HL-60/S4 treated with retinoic acid at 250 ng/mL for 4 days and 3 days (cell line): ENCODE measurements around the gene AGO4.
"Not testable (repeated sequence)": the region's sequence is repeated elsewhere in the genome, so short reads cannot be mapped to it uniquely, and the experiment has no call there.

Source experiments
- in situ Hi-C: fragments of 300-500 bp; cut with MboI; formaldehyde crosslinking; loops from 2 replicates; pipeline ENCODE4 v1.7.0; 2022; ENCODE audit warnings: low sequenced_read_pairs

AGO4 gene

DNA sequence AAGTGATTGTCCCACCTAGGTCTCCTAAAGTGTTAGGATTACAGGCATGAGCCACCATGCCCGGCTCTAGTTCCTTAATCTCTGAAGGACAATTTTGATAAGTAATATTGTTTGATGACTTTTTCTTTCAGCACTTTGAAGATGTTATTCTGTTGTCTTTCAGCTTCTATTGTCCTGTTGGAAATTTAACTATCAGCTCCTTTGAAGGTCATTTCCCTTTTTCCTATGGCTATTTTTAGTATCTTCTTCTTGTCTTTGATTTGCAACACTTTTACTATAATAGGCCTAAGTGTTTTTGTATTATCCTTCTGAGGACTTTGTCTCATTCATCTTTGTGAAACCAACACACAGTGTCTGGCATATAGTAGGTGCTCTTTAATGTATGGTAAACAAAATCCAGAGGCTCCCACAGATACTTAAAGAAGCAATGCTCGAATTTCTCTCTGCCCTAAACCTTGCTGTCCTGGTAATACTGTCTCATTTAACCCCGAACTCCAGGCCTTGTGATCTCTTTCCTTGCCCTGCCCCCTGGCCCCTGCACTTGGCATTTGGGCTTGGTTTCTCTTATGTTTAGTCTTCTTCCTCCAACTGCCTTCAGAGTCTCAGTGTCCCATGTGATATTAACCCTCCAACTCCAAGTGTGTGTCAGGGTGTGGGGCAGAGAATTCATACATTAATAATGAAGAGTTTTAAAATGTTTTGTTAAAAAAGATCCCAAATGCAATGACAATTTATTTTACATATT, 56.2 kb downstream of the AGO4 start:
- in situ Hi-C loops = no loop called here

DNA sequence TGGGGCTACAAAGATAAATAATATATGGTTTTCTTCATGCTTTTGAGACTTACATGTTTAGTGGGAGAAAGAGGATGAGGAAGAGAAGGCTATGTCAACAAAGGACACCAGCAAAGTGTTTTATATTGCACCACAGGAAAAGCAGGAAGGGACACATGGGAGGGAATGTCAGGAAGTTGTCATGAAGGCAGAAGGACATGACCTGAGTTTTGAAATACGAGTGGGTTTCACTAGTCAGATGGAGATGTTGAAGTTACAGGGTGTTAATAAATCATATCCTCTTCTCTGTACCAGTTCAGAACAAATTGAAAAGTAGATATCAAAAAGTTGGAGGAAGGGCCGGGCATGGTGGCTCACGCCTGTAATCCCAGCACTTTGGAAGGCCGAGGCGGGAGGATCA, 57.0 kb downstream of the AGO4 start:
- in situ Hi-C loops = no loop called here

DNA sequence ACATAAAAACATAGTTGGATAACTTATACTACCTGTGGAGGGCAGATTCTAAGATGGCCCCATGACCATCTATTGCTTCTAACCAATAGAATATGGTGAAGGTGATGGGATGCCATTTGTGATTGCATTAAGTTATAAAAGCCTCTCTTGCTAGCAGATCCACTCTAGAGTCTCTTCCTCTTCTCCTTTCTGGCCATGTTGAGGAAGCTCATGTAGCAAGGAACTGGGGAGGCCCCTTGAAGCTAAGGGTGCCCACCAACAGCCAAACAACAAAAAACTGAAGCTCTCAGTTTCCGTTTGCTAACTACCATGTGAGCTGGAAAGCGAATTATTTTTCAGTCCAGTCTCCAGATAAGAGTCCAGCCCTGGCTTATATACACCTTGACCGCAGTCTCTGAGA, 59.2 kb downstream of the AGO4 start:
- in situ Hi-C loops = no loop called here

DNA sequence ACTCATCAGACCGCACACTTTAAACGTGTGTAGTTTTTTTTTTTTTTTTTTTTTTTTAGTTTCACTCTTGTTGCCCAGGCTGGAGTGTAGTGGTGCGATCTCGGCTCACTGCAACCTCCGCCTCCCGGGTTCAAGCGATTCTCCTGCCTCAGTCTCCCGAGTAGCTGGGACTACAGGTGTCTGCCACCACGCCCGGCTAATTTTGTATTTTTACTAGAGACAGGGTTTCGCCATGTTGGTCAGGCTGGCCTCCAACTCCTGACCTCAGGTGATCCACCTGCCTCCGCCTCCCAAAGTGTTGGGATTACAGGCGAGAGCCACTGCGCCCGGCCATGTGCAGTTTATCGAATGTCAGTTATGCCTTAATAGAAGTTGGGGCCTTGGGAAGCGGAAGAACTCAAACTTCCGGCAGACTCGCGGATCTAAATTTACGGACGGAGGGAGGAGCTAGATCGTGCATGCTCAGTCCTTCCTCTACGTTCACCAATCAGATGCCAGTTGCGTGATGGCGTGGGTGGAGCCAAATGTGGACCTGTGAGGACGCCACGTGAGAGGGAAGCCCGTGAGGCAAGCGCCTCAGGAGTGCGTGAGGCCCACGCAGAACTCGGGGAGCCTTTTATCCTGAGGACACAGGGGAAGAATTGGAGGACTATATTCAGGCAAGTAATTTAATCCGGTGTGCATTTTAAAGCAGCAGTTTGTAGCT, 61.6 kb downstream of the AGO4 start:
- in situ Hi-C loops = not testable (repeated sequence)

DNA sequence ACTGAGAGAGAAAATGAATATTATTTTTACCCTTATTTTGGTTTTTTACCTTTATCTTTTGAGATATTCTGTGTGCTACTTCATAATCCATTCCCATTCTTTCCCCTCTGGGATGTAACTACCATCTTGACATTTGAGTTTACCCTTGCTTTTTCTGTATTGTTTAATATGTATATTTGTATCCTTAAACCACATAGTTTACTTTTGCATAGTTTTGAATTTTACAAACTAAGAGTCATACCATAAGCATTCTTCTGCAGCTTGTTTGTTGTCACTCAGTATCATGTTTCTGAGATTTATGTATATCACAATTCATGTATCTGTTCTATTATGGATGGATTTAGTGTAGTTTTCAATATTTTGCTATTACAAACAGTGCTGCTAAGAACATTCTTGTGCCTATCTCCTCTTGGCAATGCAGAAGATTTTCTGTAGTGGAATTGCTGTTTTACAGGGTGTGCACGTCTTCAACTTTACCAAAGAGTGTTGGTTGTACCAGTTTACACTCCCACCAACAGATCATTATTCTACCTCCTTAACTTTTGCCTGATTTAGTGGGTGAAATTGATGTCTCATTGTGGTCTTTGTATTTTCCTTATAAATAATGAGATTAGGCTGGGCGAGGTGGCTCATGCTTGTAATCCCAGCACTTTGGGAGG, 63.0 kb downstream of the AGO4 start:
- in situ Hi-C loops = no loop called here

DNA sequence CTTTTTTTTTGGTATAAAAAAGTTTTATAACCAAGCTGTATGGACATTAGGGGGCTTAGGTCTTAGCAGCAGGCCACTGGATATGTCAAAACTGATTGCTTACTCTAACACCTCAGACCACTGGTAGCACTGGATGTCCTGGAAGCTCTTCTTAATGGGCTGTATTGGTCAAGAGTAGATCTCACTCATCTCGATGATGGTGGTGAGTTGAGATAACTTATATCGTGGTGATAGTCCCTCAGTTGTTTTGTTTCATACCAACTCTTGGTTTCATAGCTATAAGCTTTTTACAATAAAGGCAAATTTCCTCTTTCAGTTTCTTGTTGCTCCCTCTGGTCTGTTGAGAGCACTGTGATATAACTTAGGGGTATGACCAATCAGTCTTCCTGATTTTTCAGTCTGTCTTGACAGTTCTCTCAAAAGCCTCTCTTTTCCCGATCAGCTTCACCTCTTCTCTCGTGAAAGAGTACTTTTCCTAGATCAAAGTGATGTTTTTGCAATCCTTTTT, 65.5 kb downstream of the AGO4 start:
- in situ Hi-C loops = no loop called here

DNA sequence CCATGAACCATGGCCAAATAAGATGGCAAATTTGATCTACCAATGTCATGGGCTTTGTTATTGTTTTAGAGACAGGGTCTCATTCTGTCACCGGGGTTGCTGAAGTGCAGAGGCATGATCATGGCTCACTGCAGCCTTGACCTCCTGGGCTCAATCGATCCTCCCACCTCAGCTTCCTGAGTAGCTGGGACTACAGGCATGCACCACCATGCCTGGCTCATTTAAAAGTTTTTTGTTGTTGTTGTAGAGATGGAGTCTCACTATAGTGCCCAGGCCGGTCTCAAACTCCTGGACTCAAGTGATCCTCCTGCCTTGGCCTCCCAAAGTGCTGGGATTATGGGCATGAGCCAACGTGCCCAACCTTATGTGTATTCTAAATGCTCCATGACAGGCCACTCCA, 66.3 kb downstream of the AGO4 start:
- in situ Hi-C loops = not testable (repeated sequence)

DNA sequence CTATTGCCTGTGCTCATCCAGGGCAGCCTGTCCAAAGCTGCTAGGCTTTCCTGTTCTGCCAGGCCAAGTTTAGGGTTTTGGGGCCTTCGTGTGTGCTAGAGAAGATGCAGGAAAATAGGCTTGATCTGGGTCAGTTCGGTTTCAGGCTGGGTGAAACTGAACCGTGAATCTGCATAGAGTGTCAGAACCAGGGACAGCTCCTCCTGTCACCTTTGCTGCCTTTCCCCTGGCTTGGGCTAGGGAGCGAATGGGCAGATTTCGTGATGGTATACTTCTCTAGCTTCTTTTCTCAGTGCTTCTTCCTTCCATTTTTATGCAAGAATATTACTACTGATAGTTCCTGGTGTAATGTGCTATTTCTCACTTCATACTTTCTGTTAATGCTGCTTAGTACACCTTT, 69.2 kb downstream of the AGO4 start:
- in situ Hi-C loops = no loop called here

DNA sequence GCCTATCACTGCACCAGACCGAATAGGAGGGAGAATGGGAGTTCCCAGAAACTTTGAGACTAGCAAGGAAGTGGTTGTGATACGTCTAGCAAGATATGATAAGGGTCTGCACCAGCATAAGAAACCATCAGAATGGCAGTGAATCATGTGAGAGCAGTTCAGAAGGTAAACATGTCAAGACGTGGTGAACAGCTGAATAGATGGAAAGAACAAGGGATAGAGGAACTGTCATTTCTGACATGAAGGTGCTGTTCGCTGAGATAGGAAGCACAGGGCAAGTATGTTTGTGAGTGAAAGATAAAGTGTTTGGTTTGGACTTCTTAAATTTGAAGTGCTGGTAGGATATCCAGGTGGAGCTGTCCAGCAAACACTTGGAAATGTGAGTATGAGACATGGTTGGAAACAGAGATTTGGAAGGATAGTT, 74.0 kb downstream of the AGO4 start:
- in situ Hi-C loops = no loop called here

DNA sequence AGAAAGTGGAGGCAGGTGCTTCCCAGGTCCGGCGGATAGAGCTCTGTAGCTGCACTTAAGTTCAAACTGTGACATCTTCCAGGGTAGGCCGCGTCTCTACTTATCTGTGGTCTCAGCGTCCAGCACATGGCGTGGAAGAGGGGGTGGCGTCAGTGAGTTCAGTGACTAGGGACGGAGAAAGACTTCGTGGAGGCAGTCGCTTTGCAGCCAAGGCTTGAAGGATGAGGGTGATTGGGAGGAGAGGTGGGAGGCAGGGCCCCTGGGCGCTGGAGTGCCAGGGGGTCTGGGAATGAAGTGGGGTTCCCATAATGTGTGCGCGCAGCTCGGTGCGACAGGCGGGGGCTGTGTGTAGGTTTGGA, 74.7 kb downstream of the AGO4 start:
- in situ Hi-C loops = no loop called here

DNA sequence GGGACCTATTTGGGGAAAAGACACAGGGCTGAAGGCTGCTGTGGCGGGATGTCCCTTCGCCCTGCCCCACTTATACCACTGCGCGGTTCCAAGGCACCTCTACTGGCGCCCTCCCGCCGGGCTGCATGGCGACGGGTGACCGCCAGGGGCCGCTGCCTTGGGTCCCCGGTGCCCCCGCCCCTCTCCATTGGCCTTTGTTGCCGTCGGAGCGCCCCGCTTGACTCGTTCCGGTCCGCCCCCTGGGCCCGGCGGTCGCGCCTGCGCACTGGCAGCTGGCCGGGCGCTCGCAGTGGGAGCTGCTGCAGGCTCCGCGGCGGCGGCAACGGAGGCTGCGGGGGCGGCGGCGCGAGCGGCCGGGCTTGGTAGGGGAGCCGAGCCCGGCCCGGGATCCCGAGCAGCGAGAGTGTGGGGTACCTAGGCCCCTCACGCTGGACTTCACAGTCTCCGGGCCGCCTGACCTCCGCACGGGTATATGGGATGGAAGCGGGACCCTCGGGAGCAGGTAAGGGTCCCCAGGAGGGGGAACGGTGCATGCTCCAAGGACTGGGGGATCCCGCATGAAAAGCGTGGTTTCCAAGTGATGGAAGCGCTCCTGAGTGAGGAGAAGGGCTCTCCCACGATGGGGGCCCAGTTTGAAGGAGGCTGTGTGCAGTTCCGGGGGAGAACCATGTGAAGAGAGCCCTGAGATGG, 75.3 kb downstream of the AGO4 start, which contains the start of gene AGO1:
Gene AGO1 (plus strand): TSS at position 265 of the 690 bp plus-strand sequence. CDS start 213 bp downstream, at position 478.
- in situ Hi-C loops = no loop called here

DNA sequence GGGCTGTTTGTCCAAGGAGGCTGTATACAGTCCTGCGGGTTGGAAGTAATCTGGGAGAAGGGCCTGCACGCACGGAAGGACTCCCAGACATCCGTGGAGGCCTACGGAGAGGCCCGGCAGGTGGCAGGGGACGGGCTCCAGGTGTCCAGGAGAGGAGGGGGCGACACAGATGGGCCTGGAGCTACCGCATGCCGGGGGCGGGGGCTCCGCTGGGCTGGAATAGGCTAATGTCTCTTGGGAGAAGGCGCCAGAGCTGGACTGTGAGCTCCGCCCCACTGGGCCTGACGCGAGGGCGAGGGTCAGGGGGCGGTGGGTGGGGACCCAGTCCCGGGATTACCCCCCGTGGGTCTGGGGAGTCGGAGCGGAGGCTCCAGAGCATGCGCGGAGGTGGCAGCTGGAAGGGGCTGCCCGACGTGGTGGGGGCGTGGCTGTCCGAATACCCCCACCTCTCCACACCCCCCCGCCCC, 75.9 kb downstream of the AGO4 start:
- in situ Hi-C loops = no loop called here

DNA sequence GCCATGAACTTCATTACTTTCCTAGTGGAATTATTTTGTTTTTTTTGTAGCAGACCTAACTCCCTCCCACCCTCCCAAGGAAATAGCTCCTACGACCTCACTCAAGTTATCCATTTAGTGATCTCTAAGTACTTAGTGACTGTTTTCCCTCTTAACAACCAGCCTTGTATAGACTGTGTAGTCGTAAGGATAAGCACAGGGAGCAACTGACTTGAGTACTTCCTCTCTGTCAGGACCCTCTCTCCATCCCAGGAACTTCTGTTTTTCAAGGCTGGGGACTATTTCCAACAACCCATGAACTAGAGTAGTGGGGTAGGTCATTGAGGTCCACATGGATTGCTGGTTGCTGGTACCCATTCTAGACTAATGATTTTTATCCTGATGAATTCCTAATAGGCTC, 77.1 kb downstream of the AGO4 start:
- in situ Hi-C loops = no loop called here

DNA sequence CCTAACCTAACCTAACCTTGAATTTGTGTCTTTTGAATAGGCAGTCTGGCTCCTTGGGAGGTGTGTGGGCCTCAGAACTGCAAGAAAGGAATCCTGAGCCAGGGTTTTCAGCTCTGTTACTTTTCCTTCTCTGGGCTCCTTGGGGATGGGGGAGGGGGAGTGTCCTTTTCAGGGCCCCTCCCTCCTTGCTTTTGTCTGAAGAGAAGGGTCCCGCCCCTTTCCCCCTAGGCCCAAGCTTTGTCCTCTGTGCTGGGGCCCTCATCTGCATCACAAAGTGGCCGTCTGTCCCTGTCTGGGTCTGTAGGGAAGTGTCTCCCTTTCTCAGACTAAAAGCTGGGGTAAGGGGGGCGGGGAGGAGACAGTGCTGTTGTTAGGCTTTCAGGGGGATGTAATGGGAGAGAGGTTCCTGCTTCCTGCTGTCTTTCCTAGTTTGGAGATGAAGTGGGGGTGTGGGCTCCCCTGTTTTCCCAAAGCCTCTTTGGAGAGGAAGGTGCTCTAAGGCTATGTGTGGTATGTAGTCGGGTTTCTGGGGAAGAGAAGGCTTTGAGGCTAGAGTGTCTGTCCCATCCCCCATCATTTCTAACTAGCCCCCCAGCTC, 78.2 kb downstream of the AGO4 start:
- in situ Hi-C loops = no loop called here

DNA sequence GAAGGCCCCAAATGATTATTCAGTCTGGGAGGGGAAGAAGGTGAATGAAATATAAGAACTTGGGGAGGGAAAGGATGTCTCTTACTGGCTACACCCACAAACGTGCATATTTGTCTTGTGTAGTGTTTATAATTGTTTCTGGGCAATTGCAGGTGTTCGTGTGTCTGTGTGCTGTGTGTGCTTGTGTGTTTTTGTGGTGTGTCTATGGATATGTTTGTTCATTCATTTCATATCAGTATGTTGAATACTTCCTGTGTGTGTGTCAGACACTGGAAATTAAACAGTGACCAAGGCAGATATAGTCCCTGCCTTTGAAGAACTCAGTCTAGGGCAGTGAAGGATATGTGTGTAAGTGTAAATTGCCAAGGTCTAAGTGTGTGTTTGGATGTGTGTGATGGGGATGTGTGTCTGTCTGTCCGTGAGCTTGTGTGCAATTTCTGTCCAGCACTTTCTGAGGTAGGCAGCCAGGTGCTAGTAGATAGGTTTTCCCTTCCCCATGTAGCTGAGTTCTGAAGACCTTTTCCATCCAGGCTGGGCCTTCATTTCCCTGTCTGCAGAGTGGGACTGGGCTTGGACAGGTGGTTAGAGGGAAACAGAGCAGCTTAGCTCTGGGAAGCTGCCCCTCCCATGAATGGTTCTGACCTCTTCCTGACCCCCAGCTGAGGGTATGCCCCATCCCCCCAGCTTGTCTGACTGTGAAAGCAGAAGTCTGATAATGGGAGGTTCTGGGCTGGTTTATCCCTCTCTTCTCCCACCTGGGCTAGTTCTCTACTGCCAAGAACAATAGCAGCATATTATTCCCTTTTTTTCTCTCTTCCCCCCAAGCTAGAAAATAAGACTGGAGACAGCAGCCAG, 79.0 kb downstream of the AGO4 start:
- in situ Hi-C loops = no loop called here

DNA sequence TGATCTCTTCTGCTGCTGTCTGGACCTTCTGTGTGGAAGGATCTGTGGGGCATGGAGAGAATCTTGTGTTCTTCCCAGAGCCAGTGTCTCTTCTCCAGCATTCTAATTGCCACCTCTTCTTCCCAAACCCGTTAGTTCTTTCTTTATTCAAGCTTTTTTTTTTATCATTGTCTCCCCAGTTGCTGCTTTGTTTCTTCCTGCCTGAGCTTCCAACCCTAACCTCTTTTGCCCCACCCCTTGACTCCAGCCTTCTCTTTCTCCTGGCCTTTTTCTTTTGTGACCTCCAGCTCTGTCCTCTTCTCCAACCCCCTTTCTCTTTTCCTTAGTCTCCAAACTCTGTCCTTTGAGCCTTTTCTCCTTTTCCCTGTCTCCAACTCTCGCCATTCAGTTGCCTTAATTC, 79.7 kb downstream of the AGO4 start:
- in situ Hi-C loops = no loop called here

DNA sequence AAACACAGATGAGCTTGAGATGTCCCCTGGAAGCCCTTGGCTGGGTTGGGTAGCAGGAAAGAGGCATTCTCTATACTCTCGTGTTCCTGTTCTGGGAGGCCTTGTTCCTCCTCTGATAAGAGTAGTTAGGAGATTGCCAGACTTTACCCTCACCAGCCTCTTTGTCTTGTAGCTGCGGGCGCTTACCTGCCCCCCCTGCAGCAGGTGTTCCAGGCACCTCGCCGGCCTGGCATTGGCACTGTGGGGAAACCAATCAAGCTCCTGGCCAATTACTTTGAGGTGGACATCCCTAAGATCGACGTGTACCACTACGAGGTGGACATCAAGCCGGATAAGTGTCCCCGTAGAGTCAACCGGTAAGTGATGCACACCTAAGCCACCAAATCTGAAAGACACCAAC, 80.4 kb downstream of the AGO4 start:
- in situ Hi-C loops = no loop called here

DNA sequence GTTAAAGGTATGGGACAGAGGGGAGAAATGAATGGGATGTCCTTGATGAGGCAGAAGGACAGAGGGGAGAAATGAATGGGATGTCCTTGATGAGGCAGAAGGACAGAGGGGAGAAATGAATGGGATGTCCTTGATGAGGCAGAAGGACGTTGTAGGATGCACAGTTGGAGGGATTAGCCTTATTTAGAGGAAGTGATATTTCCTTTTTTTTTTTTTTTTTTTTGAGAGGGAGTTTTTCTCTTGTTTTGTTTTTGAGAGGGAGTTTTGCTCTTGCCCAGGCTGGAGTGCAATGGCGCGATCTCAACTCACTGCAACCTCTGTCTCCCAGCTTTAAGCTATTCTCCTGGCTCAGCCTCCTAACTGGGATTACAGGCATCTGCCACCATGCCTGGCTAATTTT, 81.2 kb downstream of the AGO4 start:
- in situ Hi-C loops = not testable (repeated sequence)

DNA sequence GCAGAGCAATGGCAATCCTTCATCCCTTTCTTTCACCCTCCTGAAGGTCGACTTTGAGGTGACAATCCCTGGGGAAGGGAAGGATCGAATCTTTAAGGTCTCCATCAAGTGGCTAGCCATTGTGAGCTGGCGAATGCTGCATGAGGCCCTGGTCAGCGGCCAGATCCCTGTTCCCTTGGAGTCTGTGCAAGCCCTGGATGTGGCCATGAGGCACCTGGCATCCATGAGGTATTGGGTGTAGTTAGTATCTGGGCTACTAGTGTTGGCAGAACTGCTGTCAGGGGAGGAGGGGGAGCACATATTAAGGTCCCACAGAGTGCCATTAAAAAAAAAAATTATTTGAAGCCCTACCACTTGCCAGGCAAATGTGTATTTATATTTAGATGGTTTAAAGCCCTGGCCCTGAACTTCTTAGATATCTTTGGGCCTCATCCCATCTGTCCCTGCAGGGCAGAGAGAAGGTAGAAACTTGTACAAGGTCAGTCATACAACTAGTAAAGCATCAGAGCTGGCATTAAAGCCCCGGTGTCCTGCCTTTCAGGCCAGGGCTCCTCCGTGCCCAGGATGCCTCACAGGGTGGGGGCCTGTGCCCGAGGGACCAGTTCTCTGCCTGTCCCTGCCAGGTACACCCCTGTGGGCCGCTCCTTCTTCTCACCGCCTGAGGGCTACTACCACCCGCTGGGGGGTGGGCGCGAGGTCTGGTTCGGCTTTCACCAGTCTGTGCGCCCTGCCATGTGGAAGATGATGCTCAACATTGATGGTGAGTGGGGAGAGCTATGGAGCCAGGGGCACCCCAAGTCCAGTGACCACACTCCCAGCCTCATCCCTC, 85.4 kb downstream of the AGO4 start:
- in situ Hi-C loops = no loop called here
